Astrocyte of the cerebellum (primary cell): ENCODE results near the gene TMEM132C.

Experiments used
- DNase-seq: peaks from one replicate; pipeline ENCODE4 v3.0.0-alpha.2; 2011; ENCODE audit warnings: low read depth
- H3K4me3 ChIP-seq: 2 replicates; pipeline ENCODE4 v1.5.1; 2011; ENCODE audit warnings: mild to moderate bottlenecking, low read depth, low read length, moderate library complexity
- in situ Hi-C: cut with HindIII; loops from 2 replicates; pipeline ENCODE4 v1.10.0; 2017; ENCODE audit warnings: low sequenced_read_pairs
- TF ChIP-seq, protein P1 (sequence below): IDR thresholded peaks from 2 replicates; pipeline ENCODE4 v1.5.1; 2012; ENCODE audit warnings: low read length, low read depth, moderate library complexity, mild to moderate bottlenecking; ENCODE audit errors: missing control alignments

Gene TMEM132C

DNA sequence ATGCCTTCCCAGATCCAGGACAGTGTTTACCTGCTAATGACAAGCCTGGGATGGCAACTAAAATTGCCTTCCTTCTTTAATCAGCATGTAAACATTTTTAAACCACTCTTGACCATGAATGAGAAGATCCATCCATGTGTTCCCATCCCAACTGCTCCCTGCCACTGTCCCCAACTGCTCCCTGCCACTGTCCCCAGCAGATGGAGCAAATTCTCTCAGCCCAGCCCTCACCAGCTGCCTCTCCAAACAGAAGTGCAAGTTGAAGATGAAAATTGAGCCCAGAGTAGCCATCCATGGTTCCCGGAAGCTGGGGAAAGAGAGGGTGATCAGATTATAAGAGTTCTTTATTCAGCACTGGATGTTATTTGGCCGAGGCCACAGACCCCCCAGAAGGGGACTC is 423.7 kb downstream of the TMEM132C start:
- H3K4me3 ChIP-seq = no peak overlapping the region
- in situ Hi-C loops = no loop called here
- TF ChIP-seq, protein P1, sequence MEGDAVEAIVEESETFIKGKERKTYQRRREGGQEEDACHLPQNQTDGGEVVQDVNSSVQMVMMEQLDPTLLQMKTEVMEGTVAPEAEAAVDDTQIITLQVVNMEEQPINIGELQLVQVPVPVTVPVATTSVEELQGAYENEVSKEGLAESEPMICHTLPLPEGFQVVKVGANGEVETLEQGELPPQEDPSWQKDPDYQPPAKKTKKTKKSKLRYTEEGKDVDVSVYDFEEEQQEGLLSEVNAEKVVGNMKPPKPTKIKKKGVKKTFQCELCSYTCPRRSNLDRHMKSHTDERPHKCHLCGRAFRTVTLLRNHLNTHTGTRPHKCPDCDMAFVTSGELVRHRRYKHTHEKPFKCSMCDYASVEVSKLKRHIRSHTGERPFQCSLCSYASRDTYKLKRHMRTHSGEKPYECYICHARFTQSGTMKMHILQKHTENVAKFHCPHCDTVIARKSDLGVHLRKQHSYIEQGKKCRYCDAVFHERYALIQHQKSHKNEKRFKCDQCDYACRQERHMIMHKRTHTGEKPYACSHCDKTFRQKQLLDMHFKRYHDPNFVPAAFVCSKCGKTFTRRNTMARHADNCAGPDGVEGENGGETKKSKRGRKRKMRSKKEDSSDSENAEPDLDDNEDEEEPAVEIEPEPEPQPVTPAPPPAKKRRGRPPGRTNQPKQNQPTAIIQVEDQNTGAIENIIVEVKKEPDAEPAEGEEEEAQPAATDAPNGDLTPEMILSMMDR = no peak
- DNase-seq = no peak

DNA sequence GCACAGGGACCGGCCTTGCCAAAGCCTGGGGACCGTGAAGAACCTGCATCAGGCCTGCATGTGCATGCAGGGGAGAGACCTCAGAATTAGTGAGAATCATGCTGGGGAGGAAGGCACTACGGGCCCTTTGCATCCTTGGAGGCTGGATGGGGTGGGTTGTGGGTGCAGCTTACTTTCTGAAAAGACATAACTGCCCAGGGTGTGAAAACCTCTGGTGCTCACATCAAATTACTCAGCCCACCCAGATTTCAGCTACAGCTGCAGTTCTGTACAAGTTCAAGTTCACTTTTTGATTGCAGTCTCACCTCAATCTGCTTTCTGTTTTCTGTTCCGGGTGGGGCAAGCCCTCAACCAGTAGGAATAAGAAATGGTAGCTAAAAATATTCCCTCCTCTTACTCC is 426.1 kb downstream of the TMEM132C start:
- H3K4me3 ChIP-seq = no peak overlapping the region
- TF ChIP-seq, protein P1 = no peak
- in situ Hi-C loops = no loop called here
- DNase-seq = no peak

GRCh38 chr12:128693771-128694170 is 426.8 kb downstream of the TMEM132C start:
- DNase-seq = no peak
- in situ Hi-C loops = no loop called here
- no peak overlapping the region for H3K4me3 ChIP-seq
- TF ChIP-seq, protein P1 = no peak

DNA sequence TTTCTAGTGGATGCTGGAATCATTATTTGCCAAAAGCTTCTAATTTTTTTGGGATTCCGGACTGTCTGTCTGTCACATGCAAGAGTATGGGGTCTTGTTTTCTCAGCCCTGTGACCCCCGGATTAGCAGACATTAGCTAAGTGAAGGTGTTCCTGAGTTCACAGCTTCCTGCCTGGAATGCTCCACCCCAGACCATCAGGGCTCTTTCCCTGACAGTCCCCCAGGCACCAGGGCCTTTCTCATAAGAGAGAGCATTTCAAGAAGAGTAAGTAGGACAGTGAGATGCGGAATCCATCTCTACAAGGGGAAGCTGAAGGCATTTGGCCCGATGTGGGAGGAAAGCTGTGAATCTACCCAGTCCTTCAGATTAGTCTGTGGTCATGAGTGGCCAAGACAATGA is 427.5 kb downstream of the TMEM132C start:
- H3K4me3 ChIP-seq = no peak overlapping the region
- no peak for DNase-seq
- in situ Hi-C loops = no loop called here
- TF ChIP-seq, protein P1 = no peak

- TF ChIP-seq, protein P1 = no peak
- in situ Hi-C loops = no loop called here
- no peak overlapping the region for H3K4me3 ChIP-seq
- no peak for DNase-seq
Observed at GRCh38 chr12:128695697-128696096, 428.7 kb downstream of the TMEM132C start.

- in situ Hi-C loops = no loop called here
- DNase-seq = no peak
- TF ChIP-seq, protein P1 = no peak
- no peak overlapping the region for H3K4me3 ChIP-seq
Observed at GRCh38 chr12:128698301-128698972, 431.5 kb downstream of the TMEM132C start.

DNA sequence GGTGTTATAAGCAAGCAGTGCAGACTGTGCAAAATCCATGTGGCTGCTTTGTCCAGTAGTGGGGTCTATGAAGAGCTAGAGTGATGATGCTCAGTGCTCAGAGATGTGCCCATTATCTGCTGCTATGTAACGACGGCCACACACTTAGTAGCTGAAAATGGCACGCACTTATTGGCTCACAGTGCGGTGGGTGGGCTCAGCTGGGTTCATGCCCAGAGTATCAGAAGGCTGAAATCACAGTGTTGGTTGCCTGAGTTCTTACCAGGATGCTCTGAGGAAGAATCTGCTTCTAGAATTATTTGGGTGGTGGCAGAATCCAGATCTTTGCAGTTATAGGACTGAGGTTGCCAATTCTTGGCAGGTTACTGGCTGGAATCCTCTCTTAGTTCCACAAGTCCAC is 432.1 kb downstream of the TMEM132C start:
- TF ChIP-seq, protein P1 = no peak
- no peak overlapping the region for H3K4me3 ChIP-seq
- DNase-seq = no peak
- in situ Hi-C loops = no loop called here
